H9 (cell line): ENCODE measurements around the gene CRACR2A. TPM values are rescaled to one million over a fixed set of nuclear protein-coding genes. Genes with fewer than 3 reads are reported as not detected.

Experiments
- DNase-seq: peaks from one replicate; pipeline ENCODE4 v3.0.0-alpha.2; 2017
- H2AFZ ChIP-seq: one replicate; pipeline ENCODE4 v1.6.1; 2013; ENCODE audit warnings: mild to moderate bottlenecking, low read length, control low read depth, moderate library complexity
- H2AK5ac ChIP-seq: 2 replicates; pipeline ENCODE4 v1.6.1; 2013; ENCODE audit warnings: low read length, control low read depth, mixed read lengths; ENCODE audit not compliant: insufficient read length
- H2BK120ac ChIP-seq: one replicate; pipeline ENCODE4 v1.6.1; 2013; ENCODE audit warnings: low read depth, mild to moderate bottlenecking, low read length, control low read depth, inconsistent platforms; ENCODE audit not compliant: poor library complexity, severe bottlenecking
- H2BK12ac ChIP-seq: 2 replicates; pipeline ENCODE4 v1.6.1; 2013; ENCODE audit warnings: low read length, control low read depth, mixed read lengths, low read depth; ENCODE audit not compliant: insufficient read length
- H2BK15ac ChIP-seq: 2 replicates; pipeline ENCODE4 v1.6.1; 2013; ENCODE audit warnings: low read depth, low read length, control low read depth
- H2BK20ac ChIP-seq: one replicate; pipeline ENCODE4 v1.6.1; 2013; ENCODE audit warnings: low read depth, mild to moderate bottlenecking, low read length, control low read depth, inconsistent platforms; ENCODE audit not compliant: poor library complexity, severe bottlenecking
- H2BK5ac ChIP-seq: 2 replicates; pipeline ENCODE4 v1.6.1; 2013; ENCODE audit warnings: low read length, control low read depth, mixed read lengths; ENCODE audit not compliant: insufficient read length
- H3K14ac ChIP-seq: 2 replicates; pipeline ENCODE4 v1.6.1; 2013; ENCODE audit warnings: low read length, control low read depth; ENCODE audit not compliant: insufficient read depth
- H3K18ac ChIP-seq: 2 replicates; pipeline ENCODE4 v1.6.1; 2013; ENCODE audit warnings: low read depth, mild to moderate bottlenecking, mixed read lengths, low read length, control low read depth; ENCODE audit not compliant: insufficient read length
- H3K23ac ChIP-seq: 2 replicates; pipeline ENCODE4 v1.6.1; 2013; ENCODE audit warnings: low read length, control low read depth, mixed read lengths, low read depth; ENCODE audit not compliant: insufficient read length
- H3K23me2 ChIP-seq: 2 replicates; pipeline ENCODE4 v1.6.1; 2013; ENCODE audit warnings: low read depth, mild to moderate bottlenecking, mixed read lengths, low read length, control low read depth; ENCODE audit not compliant: insufficient read length, poor library complexity, severe bottlenecking
- H3K27ac ChIP-seq: 2 replicates; pipeline ENCODE4 v1.5.1; 2013; ENCODE audit warnings: low read length, control low read depth, mixed read lengths, low read depth; ENCODE audit not compliant: insufficient read length
- H3K27me3 ChIP-seq: 2 replicates; pipeline ENCODE4 v1.6.1; 2013; ENCODE audit warnings: low read length, control low read depth, inconsistent platforms; ENCODE audit not compliant: insufficient read depth
- H3K4ac ChIP-seq: 2 replicates; pipeline ENCODE4 v1.6.1; 2013; ENCODE audit warnings: low read depth, mild to moderate bottlenecking, control low read depth, inconsistent platforms, low read length, moderate library complexity
- H3K4me1 ChIP-seq: 2 replicates; pipeline ENCODE4 v1.6.1; 2013; ENCODE audit warnings: low read length, control low read depth, inconsistent platforms; ENCODE audit not compliant: insufficient read depth
- H3K4me2 ChIP-seq: 2 replicates; pipeline ENCODE4 v1.6.1; 2013; ENCODE audit warnings: low read length, control low read depth, mixed read lengths; ENCODE audit not compliant: insufficient read length, insufficient read depth
- H3K56ac ChIP-seq: 2 replicates; pipeline ENCODE4 v1.6.1; 2013; ENCODE audit warnings: low read depth, mild to moderate bottlenecking, mixed read lengths, low read length, control low read depth; ENCODE audit not compliant: insufficient read length
- H3K79me1 ChIP-seq: 2 replicates; pipeline ENCODE4 v1.6.1; 2013; ENCODE audit warnings: low read depth, mild to moderate bottlenecking, moderate library complexity, low read length, control low read depth, inconsistent platforms; ENCODE audit not compliant: insufficient read depth, poor library complexity, severe bottlenecking
- H3K79me2 ChIP-seq: 2 replicates; pipeline ENCODE4 v1.6.1; 2013; ENCODE audit warnings: low read length, control low read depth, inconsistent platforms; ENCODE audit not compliant: insufficient read depth
- H3K9ac ChIP-seq: 2 replicates; pipeline ENCODE4 v1.6.1; 2013; ENCODE audit warnings: low read length, control low read depth, mixed read lengths; ENCODE audit not compliant: insufficient read length; ENCODE audit errors: extremely low read depth
- H3K9me3 ChIP-seq: one replicate; pipeline ENCODE4 v1.6.1; 2013; ENCODE audit warnings: low read depth, low read length, inconsistent platforms; ENCODE audit not compliant: control insufficient read depth
- H3T11ph ChIP-seq: one replicate; pipeline ENCODE4 v1.6.1; 2013; ENCODE audit warnings: mild to moderate bottlenecking, low read length, control low read depth, inconsistent platforms
- H4K20me1 ChIP-seq: one replicate; pipeline ENCODE4 v1.6.1; 2013; ENCODE audit not compliant: control insufficient read depth, insufficient read length, insufficient read depth
- H4K5ac ChIP-seq: 2 replicates; pipeline ENCODE4 v1.6.1; 2013; ENCODE audit warnings: low read depth, mild to moderate bottlenecking, mixed read lengths, low read length, control low read depth; ENCODE audit not compliant: insufficient read length
- H4K8ac ChIP-seq: replicated peaks from 2 replicates; pipeline ENCODE4 v1.6.1; 2013; ENCODE audit warnings: low read length, control low read depth, mixed read lengths, low read depth; ENCODE audit not compliant: insufficient read length
- H4K91ac ChIP-seq: 2 replicates; pipeline ENCODE4 v1.6.1; 2013; ENCODE audit warnings: low read depth, mild to moderate bottlenecking, moderate library complexity, mixed read lengths, low read length, control low read depth; ENCODE audit not compliant: insufficient read length
- H3K27ac Mint-ChIP-seq, 3 experiments: 2 replicates in 2 of 3; 3 replicates in 1 of 3; pipeline ENCODE4 v1.8.0; 2020 to 2021; ENCODE audit warnings: mixed read lengths in 3 of 3, mild to moderate bottlenecking in 1 of 3, moderate library complexity in 1 of 3
- H3K27me3 Mint-ChIP-seq: 2 replicates; pipeline ENCODE4 v1.8.0; 2021; ENCODE audit warnings: low read depth, mild to moderate bottlenecking, moderate library complexity, mixed read lengths
- H3K36me3 Mint-ChIP-seq, 3 experiments: 2 replicates in 2 of 3; 3 replicates in 1 of 3; pipeline ENCODE4 v1.8.0; 2020 to 2021; ENCODE audit warnings: low read depth in 3 of 3, mixed read lengths in 3 of 3; ENCODE audit not compliant: insufficient read depth in 1 of 3
- H3K4me1 Mint-ChIP-seq, 2 experiments: 2 replicates each; pipeline ENCODE4 v1.8.0; 2020; ENCODE audit warnings: mixed read lengths in 2 of 2
- H3K4me3 Mint-ChIP-seq, 2 experiments: 2 replicates in 1 of 2; 3 replicates in 1 of 2; pipeline ENCODE4 v1.8.0; 2020 to 2021; ENCODE audit warnings: mild to moderate bottlenecking in 2 of 2, mixed read lengths in 2 of 2, moderate library complexity in 1 of 2
- H3K9me3 Mint-ChIP-seq, 2 experiments: 2 replicates in 1 of 2; 3 replicates in 1 of 2; pipeline ENCODE4 v1.8.0; 2020; ENCODE audit warnings: mild to moderate bottlenecking in 2 of 2, mixed read lengths in 2 of 2, moderate library complexity in 1 of 2
- CTCF ChIP-seq: fragments of 200-600 bp; sonication (generic); conservative IDR thresholded peaks from 3 replicates; pipeline ENCODE4 v1.8.0; 2021; ENCODE audit warnings: antibody characterized with exemption, mild to moderate bottlenecking
- WGBS: extraction: QIAGEN DNeasy Blood & Tissue Kit; methylation state at CpG from one replicate; pipeline ENCODE4 v1.1.7; 2013; ENCODE audit warnings: missing lambda C conversion rate, low lambda C conversion rate, mixed read lengths; ENCODE audit not compliant: insufficient read length; ENCODE audit errors: extremely low coverage; 5-methylcytosine and 5-hydroxymethylcytosine counted together
- total RNA-seq: library from RNA; stranded (reverse); gene quantifications from 2 replicates; pipeline ENCODE4 v1.2.1, GENCODE V29; 2021

CRACR2A gene
- total RNA-seq, 1 experiment from 2014 or later: 2.0 TPM

- no peak for DNase-seq
- H2AK5ac ChIP-seq: no peak overlapping the region
- no peak overlapping the region; the same call in 1 of the 2 replicates for H3K14ac ChIP-seq
- no peak overlapping the region for H2AFZ ChIP-seq
- no peaks in the 10 kb centered on the region for H3K23me2 ChIP-seq
- WGBS: no CpG with 5 or more reads among the region's 13 CpGs
- H2BK12ac ChIP-seq: no peak overlapping the region
- no peaks in the 10 kb centered on the region for H3K36me3 Mint-ChIP-seq
- no peak overlapping the region for H2BK15ac ChIP-seq
- H3K4me1 ChIP-seq: no peaks in the 10 kb centered on the region
- no peak overlapping the region for H3K56ac ChIP-seq
- no peak overlapping the region for H3K27ac Mint-ChIP-seq
- H3K27me3 Mint-ChIP-seq: peaks cover 1% of the 10 kb centered on the region; the same call in 1 of the 2 replicates
- no peak overlapping the region for H3K4ac ChIP-seq
- no peak overlapping the region for H3K4me3 Mint-ChIP-seq
- no peaks in the 10 kb centered on the region for H3K9me3 ChIP-seq
- no peaks in the 10 kb centered on the region for H3K27me3 ChIP-seq
- no peaks in the 10 kb centered on the region for H3K79me1 ChIP-seq
- H4K5ac ChIP-seq: no peak overlapping the region
- no peaks in the 10 kb centered on the region for H3K79me2 ChIP-seq
- no peak overlapping the region for H3K4me2 ChIP-seq
- no peak overlapping the region for H3K27ac ChIP-seq
- H3K9ac ChIP-seq: no peak overlapping the region
- peaks cover 8 to 10% of the 10 kb centered on the region in 2 experiments; a peak in 4 of 5 replicates for H3K9me3 Mint-ChIP-seq
- H2BK5ac ChIP-seq: no peak overlapping the region
- no peak overlapping the region for H3K23ac ChIP-seq
- no peak overlapping the region for H4K8ac ChIP-seq
- no peak for TF ChIP-seq CTCF
- no peak overlapping the region for H2BK20ac ChIP-seq
- no peaks in the 10 kb centered on the region for H3K4me1 Mint-ChIP-seq
- no peak overlapping the region for H3T11ph ChIP-seq
- no peaks in the 10 kb centered on the region for H4K20me1 ChIP-seq
- H3K18ac ChIP-seq: no peak overlapping the region
- H4K91ac ChIP-seq: no peak overlapping the region
- no peak overlapping the region for H2BK120ac ChIP-seq
These were observed 60.1 kb downstream of the CRACR2A start for GRCh38 chr12:3692616-3693365.
